DMS114 treated with DMSO at 0.1 percent for 48 hours (cell line): Measurements from ENCODE around the gene PDE3A.

ENCODE experiments used
- DNase-seq: peaks from one replicate; lab custom pipeline; 2025; ENCODE audit not compliant: unreplicated experiment; lab: John Stamatoyannopoulos, UW

Gene PDE3A

DNA sequence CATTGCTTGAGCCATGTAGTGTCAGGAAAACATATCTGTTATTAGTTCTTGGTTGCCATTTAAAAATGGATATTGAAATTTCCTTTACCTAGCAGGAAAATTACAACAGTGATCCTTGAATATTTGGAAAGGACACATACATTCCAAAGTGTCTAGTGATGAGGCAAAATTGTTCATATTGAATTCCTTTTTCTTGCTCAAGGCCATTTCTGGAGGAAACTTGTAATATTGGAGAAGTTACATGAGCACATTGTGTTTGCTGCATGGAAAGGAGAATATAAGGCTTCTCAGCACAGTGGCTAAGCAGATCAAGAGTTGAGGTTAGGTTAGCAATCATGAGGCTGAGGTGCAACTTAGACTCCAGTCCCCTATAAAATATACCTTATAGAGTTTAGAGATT is 121.9 kb downstream of the PDE3A start:
- no peak for DNase-seq

DNA sequence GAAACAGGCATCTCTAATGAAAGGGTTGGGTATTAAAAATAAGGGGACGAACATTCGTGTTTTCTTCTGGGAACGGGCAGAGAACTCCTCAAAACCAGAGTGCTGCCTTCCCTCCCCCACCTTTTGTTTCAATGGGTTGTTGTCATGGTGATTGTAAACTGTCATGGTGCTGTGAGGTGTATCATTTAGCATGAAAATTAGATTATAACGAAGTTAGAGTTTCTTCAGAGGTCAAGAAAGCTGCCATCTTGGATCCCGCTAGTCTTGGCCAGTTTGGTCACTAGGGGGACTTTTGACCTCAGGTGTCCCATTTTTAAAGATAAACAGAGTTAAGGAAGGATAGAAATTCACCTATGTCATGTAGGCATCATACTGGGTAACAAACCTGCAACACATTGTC is 123.0 kb downstream of the PDE3A start:
- no peak for DNase-seq

DNA sequence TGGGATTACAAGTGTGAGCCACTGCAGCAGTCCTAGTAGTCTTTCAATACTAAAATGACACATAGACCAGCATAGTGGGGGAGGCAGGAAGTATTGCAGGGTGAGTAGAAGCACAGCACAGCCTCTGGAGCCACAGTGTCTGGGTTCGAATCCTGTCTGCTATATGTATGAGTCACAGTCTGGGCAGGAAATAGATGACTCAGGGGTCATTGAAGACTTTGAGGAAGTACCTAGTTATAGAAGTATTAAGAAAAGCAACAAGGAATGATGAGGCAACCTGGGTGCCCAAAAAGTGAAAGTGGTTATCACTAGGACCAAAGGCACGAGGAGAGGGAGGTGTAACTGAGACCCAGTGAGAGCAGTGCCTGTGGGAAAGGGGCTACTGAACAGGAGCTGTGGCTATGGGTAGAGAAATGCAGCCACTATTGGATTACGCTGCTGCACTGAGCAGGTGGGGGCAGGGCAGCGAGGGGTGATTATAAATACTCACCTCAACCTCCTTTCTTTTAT is 124.0 kb downstream of the PDE3A start:
- no peak for DNase-seq

DNA sequence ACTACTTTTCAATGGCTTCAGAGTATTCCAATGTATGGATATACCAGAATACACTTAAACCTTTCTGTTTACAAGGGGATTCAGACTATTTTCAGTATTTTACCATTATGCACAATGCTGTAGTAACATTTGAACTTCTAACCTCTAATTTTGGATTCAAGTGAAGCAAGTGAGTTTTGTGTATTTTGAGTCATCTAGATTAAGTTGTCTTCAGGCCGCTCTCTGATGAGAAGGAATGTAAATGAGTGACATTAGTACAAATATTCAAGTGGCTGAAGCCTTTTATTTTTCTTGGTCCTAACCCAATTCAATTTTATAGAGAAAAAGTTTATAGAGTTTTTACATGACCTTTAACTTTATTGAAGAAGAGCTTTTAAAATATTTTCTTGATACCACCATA is 125.6 kb downstream of the PDE3A start:
- DNase-seq, result no peak

DNA sequence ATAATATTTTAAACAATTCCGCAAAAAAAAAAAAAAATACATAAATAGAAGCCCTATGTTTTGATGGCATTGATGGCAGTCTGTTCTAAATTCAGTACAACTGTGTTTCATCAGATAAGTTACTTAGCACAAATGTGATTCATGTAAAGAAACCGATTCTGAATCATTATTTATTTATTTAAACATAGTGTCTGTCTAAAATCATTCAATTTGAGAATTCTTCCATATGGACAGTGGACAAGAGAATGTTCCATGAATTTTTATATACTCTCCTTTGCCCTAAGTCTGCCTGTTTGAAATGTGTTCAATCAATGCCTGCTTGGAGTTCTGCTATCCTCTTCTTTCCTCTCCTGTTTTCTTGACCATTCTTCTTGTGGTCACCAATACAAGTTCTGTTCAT is 126.5 kb downstream of the PDE3A start:
- DNase-seq, result peak; percentile 50

DNA sequence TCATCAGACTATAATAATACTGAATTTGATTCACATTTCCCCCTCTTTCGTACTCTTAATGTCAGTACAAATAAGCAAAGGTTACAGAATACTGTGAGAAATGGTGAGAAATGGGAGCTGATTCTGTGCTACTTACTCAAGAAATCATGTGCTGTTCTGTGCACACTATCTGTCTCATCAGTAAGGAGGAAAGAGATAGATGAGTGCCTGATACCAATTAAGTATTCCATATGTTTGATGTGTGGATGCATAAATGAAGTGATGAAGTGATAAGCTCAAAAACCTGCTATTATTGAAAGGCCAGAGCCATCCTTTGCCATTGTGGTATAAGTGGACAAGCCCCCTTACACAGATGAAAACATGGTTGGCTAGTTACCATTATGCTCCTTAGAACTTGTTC is 127.7 kb downstream of the PDE3A start:
- DNase-seq, result no peak

DNA sequence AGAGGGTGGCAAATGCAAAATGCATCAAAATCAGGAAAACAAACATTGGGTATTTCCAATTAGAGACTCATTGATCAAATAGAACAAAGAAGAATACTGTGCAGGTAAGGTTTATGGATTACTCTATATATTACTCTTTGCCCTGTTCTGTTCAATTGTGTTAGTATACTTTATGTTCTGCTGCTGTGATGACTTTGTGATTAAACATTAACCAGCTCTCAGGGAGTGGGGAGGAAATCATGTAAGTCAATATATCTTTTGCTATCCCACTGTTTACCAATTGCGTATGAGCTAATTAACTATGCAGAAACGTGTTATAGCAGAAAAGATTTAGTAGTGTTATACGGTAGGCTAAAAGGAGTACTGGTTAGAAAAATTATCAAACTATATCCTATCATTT is 129.4 kb downstream of the PDE3A start:
- DNase-seq, result no peak

DNA sequence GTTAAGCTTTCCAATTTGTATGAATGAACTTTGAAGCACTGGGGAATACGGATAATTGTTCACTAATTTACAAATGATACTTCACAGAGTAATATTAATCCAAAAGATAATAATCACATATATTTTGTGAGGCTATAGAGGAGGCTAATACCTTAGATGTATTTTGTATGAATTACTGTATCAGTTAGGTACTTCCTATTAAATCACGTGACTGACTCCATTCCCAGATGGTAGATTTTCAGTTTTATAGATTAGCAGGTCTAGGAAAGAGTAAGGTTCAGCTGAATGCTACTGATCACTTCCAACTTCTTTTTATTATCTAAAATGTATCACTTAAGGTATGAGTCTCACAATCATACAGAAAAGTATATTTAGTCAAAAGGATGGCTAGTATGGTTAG is 133.6 kb downstream of the PDE3A start:
- DNase-seq, result no peak

DNA sequence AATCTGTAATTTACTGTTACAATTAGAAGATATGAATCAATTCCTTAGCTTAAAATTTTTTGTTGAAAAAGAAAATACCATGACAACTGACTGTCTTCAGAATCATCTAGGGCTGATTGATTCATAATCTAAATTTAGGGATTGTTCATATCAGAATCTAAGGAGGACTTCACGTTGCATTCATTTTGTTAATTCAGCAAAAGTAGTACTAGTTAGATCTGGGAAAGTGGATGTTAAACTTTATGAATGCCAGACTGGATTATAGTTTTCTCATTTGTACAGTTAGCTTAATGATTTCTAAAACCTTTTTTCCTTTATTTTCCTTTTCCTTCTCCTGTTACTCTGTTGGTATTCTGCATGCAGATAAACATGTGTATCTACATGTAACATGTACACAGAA is 135.5 kb downstream of the PDE3A start:
- no peak for DNase-seq

DNA sequence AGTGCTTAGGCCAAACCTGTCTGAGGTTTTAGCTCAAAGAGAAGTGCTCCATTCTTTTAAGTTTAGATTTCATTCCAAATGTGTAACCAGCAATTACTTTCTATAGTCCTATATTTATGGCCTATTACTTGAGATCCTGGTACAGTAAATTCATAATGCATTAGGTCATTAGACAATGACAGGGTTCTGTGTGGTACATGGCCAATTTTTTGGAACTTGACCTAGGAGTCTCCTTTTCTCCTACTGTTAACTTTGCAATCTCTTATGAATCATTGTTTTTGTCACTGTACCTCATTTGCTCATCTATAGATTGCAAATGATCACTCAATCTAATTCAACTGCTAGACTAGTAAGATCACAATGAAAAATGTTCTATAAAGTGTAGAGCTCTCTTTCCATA is 136.7 kb downstream of the PDE3A start:
- no peak for DNase-seq

DNA sequence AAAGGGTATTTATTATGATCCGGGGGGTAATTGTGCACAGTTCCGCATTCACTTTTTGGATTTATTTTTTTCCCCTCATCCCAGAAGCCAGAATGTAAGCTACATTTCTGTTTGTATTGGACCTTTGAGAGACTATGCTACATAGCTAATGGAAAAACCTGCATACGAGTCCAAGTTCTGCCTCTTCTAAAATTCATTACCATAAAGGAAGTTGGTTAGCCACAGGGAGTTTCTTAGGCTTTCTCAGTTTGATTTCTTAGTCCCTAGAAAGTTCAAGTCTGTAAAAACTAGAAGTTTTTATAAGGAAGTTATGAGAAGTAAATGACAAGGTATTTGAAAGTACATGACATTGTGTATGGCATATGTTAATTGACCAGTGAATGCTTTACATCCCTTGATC is 138.7 kb downstream of the PDE3A start:
- DNase-seq, result no peak

DNA sequence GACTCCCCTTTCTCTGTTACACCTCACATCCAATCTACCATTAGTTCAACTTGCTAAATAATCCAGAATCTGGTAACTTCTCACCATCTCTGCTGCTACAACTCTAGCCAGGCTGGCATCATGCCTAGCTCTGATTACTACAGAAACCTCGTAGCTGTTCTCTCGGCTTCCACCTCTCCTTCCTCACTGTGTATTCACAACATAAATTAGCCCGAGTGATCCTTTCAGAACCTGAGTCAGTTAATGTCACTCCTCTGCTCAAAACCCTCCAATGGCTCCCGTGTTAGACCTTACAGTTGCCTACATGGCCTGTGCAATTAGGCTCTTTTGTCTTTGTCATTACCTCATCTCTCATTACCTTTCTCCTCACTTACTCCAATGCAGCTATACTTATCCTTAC is 139.4 kb downstream of the PDE3A start:
- no peak for DNase-seq

DNA sequence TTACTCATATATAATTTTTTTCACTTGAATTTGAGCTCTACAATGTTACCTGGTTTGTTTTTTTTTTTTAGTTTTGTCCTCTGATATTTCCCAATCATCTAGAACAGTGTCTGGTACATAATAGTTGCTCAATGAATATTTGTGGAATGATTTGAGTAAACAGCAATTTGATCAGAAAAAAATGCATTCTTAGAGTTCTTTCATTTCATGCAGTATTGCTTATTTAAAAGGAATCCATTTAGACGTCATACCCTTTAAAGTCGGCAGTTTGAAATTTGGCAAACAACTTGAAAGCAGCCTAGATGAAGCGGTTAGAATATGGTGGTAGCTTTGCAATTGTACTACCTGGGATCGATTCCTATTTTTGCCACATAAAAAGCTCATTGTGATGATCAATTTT is 140.0 kb downstream of the PDE3A start:
- no peak for DNase-seq

DNA sequence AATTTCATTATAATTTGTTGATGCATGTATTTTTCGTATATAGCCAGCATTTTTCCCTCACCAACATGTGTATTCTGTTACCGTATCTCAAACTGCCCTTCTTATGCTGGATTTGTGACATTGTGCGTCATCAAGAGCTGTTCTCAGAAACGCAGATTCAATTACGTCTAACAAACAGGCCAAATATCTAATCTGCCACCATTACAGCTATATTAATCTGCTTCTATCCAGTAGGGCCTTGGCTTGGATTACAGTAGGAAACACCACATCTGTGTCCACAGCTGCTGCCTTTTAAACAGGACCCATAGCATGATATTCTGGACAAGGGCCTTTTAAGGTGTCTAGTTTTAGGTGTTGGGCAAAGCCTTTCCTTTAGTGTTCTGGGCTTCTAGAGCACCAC is 140.6 kb downstream of the PDE3A start:
- DNase-seq, result no peak

DNA sequence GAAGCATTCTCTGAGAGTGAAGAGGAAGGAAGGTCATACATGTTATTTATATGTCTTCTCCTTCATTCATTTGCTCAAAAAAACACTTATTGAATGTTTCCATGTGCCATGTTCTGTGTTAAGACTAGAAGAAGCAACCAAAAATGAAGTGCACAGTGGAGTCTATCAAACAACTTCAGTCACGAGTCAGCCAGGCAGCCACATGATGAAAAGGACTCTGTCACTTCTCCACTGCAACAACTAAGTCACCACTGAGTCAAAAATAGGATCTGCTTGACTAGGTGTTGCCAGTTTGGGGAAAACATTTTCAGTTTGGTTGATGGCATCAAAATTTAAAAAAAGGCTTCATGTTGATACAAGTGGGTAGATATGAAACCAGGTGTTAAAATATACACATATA is 142.5 kb downstream of the PDE3A start:
- DNase-seq, result no peak

DNA sequence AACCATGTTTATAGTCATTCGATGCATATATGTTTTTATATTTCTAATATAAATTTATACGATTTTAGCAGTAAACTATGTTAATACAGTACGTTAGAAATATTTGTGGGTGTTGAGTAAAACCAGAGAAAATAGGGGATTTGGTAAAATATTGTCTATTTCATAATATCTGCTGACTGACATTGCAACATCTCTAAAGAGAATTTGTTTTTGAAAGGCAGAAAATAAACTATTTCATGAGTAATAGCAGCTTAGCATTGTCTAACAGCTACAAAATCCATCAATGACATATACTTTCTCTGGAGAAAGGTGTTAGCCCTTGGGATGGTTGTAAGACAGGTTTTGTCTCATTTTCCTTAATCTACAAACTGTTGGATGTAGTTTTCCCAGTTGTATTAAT is 144.9 kb downstream of the PDE3A start:
- DNase-seq, result no peak

DNA sequence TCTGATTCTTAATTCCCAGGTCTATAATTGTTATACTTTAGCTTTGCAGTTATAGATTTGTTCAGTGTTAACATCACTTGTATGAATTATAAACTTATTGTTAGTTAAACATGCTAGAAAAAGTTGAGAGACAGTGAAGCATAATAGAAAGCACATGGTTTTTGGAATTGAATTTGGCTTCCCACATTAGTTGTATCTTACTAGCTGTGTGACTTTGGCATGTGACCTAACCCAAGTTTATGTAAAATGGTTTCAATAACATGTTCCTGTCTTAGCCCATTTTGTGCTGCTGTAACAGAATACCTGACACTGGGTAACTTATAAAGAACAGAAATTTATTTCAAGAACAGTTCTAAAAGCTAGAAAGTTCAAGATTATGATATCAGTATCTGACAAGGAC is 146.3 kb downstream of the PDE3A start:
- no peak for DNase-seq

DNA sequence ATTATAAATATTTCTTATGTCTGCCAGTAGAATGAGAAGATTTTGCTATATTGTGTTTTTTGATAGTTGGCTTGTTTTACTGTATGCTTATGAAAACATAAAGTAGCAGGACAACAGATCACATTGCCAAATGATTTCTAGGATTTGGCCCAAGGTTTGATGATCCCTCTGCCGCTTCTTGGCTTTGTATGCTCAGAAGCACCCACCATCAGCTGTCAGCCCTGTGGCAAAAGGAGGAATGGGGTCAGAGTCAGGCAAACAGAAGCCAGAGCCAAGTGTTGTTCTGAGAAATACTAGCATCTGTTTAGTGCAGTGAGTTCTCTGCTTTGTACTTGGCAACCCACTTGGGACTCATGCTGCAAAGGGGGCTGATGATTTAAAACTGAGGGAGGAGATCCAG is 152.2 kb downstream of the PDE3A start:
- DNase-seq, result no peak

DNA sequence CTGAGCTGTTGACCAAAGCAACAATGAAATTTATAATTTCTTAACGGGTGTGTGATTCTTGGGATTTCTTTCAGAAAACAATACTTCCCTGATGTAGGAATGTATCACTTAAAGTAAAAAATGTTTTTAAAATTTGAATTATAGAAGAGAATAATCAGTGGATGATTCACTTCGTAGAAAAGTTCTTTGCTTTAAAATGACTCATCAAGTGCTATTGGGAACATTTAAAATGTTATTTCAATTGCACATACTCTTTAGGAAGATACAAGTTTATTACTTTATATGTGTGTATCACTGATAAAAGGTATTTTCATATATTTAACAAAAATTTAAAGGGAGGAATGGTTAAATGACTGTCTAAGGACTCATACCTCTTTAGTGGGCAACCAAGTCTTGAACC is 155.3 kb downstream of the PDE3A start:
- DNase-seq, result no peak

DNA sequence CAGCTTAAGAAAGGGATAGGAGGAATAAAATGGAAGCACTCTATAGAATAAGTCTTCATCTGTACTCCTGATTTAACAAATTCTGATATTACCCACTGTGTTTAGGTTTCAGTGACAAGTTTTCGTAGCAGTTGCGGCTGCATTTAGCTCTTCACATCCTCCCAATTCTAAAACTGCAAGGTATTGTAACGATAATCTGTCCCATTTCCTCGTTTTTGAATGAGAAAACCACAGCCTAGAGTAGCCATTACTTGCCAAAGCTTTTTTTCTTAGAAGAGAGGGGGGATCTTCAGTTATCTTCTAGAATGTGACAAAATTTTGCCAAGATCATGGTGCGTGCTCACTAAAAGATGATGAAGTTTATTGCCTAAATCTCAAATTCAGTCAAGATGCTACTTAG is 155.8 kb downstream of the PDE3A start:
- no peak for DNase-seq

DNA sequence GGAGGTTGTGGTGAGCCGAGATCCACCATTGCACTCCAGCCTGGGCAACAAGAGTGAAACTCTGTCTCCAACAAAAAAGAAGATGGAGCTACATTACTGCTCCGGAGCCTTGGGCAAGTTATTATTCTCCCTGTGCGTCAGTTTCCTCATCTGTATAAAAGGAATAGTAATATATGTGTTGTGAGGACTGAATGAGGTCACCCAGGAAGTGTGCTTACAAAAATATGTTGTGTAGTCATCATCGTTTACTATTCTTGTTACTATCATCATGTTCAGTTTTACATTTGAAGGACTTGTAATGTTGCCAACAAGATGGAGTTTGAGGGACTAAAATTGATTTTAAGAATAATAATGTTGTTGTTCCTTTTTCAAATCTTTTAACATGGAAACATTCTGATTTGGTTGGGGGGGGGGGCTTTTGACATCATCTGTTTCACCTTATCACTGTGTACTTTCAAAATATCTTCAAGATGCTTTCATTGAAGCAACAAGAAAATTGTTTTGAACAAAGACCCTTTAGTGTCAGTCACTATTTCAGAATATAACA is 156.8 kb downstream of the PDE3A start:
- DNase-seq, result no peak

DNA sequence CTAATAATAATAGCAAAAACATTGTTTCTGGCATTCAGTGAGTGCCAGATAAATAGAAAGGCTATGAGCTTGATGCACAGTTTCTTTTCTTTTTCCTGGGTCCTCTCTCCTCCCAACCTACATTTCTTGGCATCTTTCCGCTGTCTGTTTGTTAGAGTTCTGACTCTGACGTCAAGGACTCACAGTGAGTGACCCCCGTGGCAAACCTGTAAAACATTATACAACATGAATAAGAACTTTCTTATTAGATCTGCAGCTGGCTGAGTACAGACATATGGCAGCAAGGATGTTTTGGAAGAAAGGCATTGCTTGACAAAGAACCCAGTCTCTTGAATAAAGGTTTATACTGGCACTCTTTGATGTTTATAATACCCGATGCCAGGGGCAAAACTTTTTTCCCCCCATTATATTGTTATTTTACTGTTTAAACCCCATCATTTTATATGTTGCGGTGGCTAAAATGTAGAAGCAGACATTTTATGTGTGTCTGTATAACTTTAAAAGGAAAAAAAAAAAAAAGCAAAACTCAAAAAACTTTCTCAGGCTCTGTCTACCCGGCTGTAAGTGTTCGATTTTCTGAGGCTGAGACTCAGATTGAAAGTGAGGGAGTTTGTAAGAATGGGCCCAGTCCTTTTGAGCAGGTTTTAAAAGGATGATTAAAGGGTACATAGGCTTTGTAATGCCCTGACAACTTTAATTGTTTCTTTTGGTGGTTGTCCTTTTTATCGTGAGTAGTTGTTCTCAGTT is 159.3 kb downstream of the PDE3A start:
- no peak for DNase-seq

DNA sequence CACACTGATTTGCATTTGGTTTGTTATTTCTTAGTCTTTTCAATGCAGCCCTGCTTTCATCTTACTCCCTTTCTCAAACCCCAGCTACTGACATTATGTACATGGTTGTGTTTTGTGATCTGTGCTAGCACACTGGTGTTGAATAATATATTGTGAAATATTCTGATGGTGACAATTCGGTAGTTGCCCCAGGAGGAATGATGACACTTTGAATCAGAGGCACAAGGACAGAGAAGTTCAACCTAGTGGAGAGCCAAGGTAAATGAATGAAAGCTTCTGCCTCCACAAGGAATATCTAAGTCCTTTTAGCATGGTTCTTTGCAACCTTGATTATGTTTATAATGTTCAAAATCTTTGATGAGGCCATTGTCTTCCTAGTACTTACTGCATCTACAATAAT is 159.9 kb downstream of the PDE3A start:
- DNase-seq, result no peak
